ENCODE results near the gene ARL5A. TPM values are rescaled to one million over a fixed set of nuclear protein-coding genes. Genes with fewer than 3 reads are reported as not detected.

The ARL5A gene
- total and polyA plus RNA-seq, 2 of the 4 experiments (the other 2 are of a cell fraction), result 22.3 to 45.5 TPM

DNA sequence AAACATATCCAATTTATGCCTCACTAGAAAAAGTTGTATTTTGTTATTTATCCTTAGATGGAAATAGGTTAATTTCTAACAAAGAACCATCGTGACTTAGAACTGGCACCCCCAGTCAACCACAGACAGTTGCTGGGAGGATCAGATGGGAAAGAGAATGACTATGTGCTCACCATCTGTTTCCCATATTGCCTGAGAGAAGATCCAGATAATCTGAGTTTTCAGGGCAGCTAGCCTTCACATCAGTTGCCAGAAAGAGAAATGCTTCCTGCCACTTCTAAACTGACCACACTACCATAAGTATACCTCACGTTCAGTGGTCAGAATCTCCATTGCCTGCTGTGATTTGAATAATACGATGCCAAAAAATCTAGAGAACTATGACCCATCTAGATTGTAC lies 65.5 kb downstream of the ARL5A start:
- Histone ChIP-seq H4K5ac (ENCODE audit: low read depth, low read length) (no peak overlapping the region), H3K27ac (ENCODE audit: insufficient read depth, low read length) (no peak overlapping the region), H3K4me2 (ENCODE audit: low read depth, low read length) (no peak overlapping the region), H3K4me3 (ENCODE audit: insufficient read depth, low read depth, low read length) (no peak overlapping the region), H2AK9ac (replicated peaks; ENCODE audit: low read depth, low read length, poor library complexity) (no peak overlapping the region), H3K23ac (ENCODE audit: low read depth, low read length) (no peak overlapping the region), H2BK15ac (ENCODE audit: low read depth, low read length) (no peak overlapping the region), H2AFZ (replicated peaks; ENCODE audit: low read length, poor library complexity) (no peak overlapping the region), H3K9me3 (ENCODE audit: control insufficient read depth, insufficient read depth, low read length) (no peaks in the 10 kb centered on the region), H3K14ac (replicated peaks; ENCODE audit: low read depth, low read length) (no peak overlapping the region), H4K91ac (ENCODE audit: insufficient read depth, low read depth, low read length) (no peak overlapping the region), H3K9ac (ENCODE audit: low read depth, low read length) (no peak overlapping the region), H3K4me1 (ENCODE audit: control insufficient read depth, insufficient read depth, low read length) (0 out of 2 replicates have a peak, but pooled peaks cover 2% of the 10 kb centered on the region), H2AK5ac (ENCODE audit: low read depth, low read length) (no peak overlapping the region), H3K56ac (ENCODE audit: extremely low read depth, insufficient read depth, low read length) (no peak overlapping the region), H3K79me1 (ENCODE audit: low read depth in 1 of 2, low read length in 2 of 2) (no peaks in the 10 kb centered on the region), H3K4ac (ENCODE audit: low read depth, low read length) (no peak overlapping the region), H4K20me1 (ENCODE audit: insufficient read depth, low read length) (no peaks in the 10 kb centered on the region), H4K8ac (ENCODE audit: low read depth in 2 of 2, low read length in 2 of 2) (no peak overlapping the region), H3K27me3 (ENCODE audit: control insufficient read depth, insufficient read depth, low read length) (no peaks in the 10 kb centered on the region), H2BK120ac (ENCODE audit: low read depth, low read length) (no peak overlapping the region), H3K36me3 (ENCODE audit: control insufficient read depth, insufficient read depth, low read length) (no peaks in the 10 kb centered on the region), H3K18ac (ENCODE audit: low read depth, low read length) (no peak overlapping the region), H2BK5ac (ENCODE audit: low read depth, low read length, poor library complexity, severe bottlenecking) (no peak overlapping the region), H3K9me1 (ENCODE audit: insufficient read depth, low read length) (no peaks in the 10 kb centered on the region), H2BK20ac (ENCODE audit: low read depth, low read length) (no peak overlapping the region)
- WGBS, 2 experiments (ENCODE audit: extremely low coverage in 2 of 2, insufficient read length in 1 of 2), result no CpG with 5 or more reads among the region's 3 CpGs
- dilution Hi-C loops (cut with HindIII; ENCODE audit: low sequenced_read_pairs, unreplicated experiment), result no loop called here
- POLR2A ChIA-PET (ENCODE audit: unreplicated experiment), result no interaction called here
- no peak for TF ChIP-seq NFE2L2 (IDR thresholded peaks at IDR 0.05; ENCODE audit: low read depth, low read length)
- TF ChIP-seq RCOR1 (IDR thresholded peaks at IDR 0.05; ENCODE audit: insufficient replicate concordance, low read length), result no peak
- no peak for TF ChIP-seq MAZ (IDR thresholded peaks at IDR 0.05; ENCODE audit: borderline replicate concordance, low read depth, low read length)
- no peak for TF ChIP-seq FOS (IDR thresholded peaks at IDR 0.05; ENCODE audit: low read depth, low read length)
- TF ChIP-seq CHD1 (IDR thresholded peaks at IDR 0.05; ENCODE audit: low read depth, low read length), result no peak
- TF ChIP-seq BHLHE40 (IDR thresholded peaks at IDR 0.05; ENCODE audit: low read depth, low read length), result no peak
- TF ChIP-seq MAFK (IDR thresholded peaks at IDR 0.05; ENCODE audit: low read depth, low read length), result no peak
- no peak for TF ChIP-seq RAD21 (IDR thresholded peaks at IDR 0.05; ENCODE audit: low read length)
- DNase-seq, result no peak
- intact Hi-C loops (cut with micrococcal nuclease), result no loop called here
- BruUV-seq (replicated peaks), result no TSS peak
- no peak for ATAC-seq (ENCODE audit: low read depth)
- in situ Hi-C loops (cut with MboI; ENCODE audit: low sequenced_read_pairs), result no loop called here
- CTCF ChIA-PET, result no interaction called here

Measured in IMR-90 (cell line).